K562 (cell line): Measurements from ENCODE around the gene AHI1. TPM values are rescaled to one million over a fixed set of nuclear protein-coding genes. Genes with fewer than 3 reads are reported as not detected.
A peak's percentile ranks its signal among the peaks of the same experiment; 100 is the strongest.

Experiments
- ATAC-seq: fragments of 200-7000 bp; cut with Tn5 transposase; 3 replicates; pipeline ENCODE4 v1.9.1; 2020; ENCODE audit warnings: moderate library complexity
- BruUV-seq: library from RNA; stranded (reverse); fragments of 400-500 nt; replicated peaks from 2 replicates; lab custom pipeline; 2021; lab: Mats Ljungman, UMichigan
- CTCF ChIA-PET: fragments of 300-600 bp; formaldehyde crosslinking; extraction: SDS; loops from one replicate; lab custom pipeline; 2021; ENCODE audit warnings: low intra/inter-chr PET ratio; lab: Yijun Ruan, JAX
- POLR2A ChIA-PET: fragments of 300-600, 350-650 bp; sonication (Branson Sonifier 250); formaldehyde crosslinking; extraction: SDS; loops from one replicate; lab custom pipeline; 2021; ENCODE audit warnings: antibody characterized with exemption, inconsistent platforms; lab: Yijun Ruan, JAX
- DNase-seq, 4 experiments: peaks; one replicate each; pipeline versions ENCODE4 v3.0.0 to v3.0.0-alpha.2; 2011 to 2018; ENCODE audit warnings: low spot score in 3 of 4, mixed read lengths in 3 of 4; ENCODE audit errors: extremely low read depth in 1 of 4
- FAIRE-seq: peaks from 2 replicates; lab custom pipeline; 2011; peaks lifted over from hg19 to GRCh38; lab: Jason Lieb, UNC
- H2AFZ ChIP-seq: 2 replicates; pipeline ENCODE4 v1.6.0; 2011; ENCODE audit warnings: low read depth, low read length, control low read depth, inconsistent platforms
- H3K27ac ChIP-seq: fragments of 200-600 bp; 3 replicates; pipeline ENCODE4 v1.8.0; 2011; ENCODE audit warnings: low read depth, mild to moderate bottlenecking, control low read depth, inconsistent platforms, low read length, moderate library complexity, mixed read lengths; ENCODE audit errors: extremely low read depth
- H3K27me3 ChIP-seq, 2 experiments: fragments of 300-600 bp in 1 of 2; 2 replicates in 1 of 2; 3 replicates in 1 of 2; pipeline versions ENCODE4 v1.6.0 to v1.8.0; 2011; ENCODE audit warnings: inconsistent platforms in 2 of 2, low read length in 2 of 2, mild to moderate bottlenecking in 1 of 2, mixed read lengths in 1 of 2, moderate library complexity in 1 of 2; ENCODE audit not compliant: control insufficient read depth in 2 of 2, insufficient read depth in 2 of 2
- H3K36me3 ChIP-seq: fragments of 300-600 bp; 3 replicates; pipeline ENCODE4 v1.8.0; 2011; ENCODE audit warnings: mild to moderate bottlenecking, low read length, inconsistent platforms; ENCODE audit not compliant: control insufficient read depth, insufficient read depth
- H3K4me1 ChIP-seq, 2 experiments: fragments of 200-600 bp in 1 of 2; replicated peaks in 1 of 2; 2 replicates in 1 of 2; 3 replicates in 1 of 2; pipeline versions ENCODE4 v1.5.1 to v1.8.0; 2011; ENCODE audit warnings: inconsistent platforms in 2 of 2, low read length in 2 of 2, mild to moderate bottlenecking in 1 of 2, mixed read lengths in 1 of 2, moderate library complexity in 1 of 2; ENCODE audit not compliant: control insufficient read depth in 2 of 2, insufficient read depth in 2 of 2
- H3K4me2 ChIP-seq: 2 replicates; pipeline ENCODE4 v1.6.1; 2011; ENCODE audit warnings: low read length, control low read depth, inconsistent platforms, mixed read lengths; ENCODE audit not compliant: insufficient read depth
- H3K4me3 ChIP-seq: fragments of 200-600 bp; sonication (generic), shearing (Covaris generic); 2 replicates; pipeline ENCODE4 v1.5.1; 2016; ENCODE audit warnings: control low read depth, inconsistent platforms
- H3K79me2 ChIP-seq: fragments of 200-600 bp; 3 replicates; pipeline ENCODE4 v1.8.0; 2011; ENCODE audit warnings: low read length, inconsistent platforms; ENCODE audit not compliant: control insufficient read depth, insufficient read depth
- H3K9ac ChIP-seq, 2 experiments: 2 replicates each; pipeline versions ENCODE4 v1.6.0 to v1.6.1; 2011; ENCODE audit warnings: low read depth in 2 of 2, low read length in 2 of 2, control low read depth in 1 of 2, inconsistent platforms in 1 of 2, mild to moderate bottlenecking in 1 of 2, mixed read lengths in 1 of 2; ENCODE audit not compliant: insufficient read depth in 1 of 2
- H3K9me1 ChIP-seq: one replicate; pipeline ENCODE4 v1.6.0; 2011; ENCODE audit warnings: inconsistent platforms, mild to moderate bottlenecking, low read length, moderate library complexity; ENCODE audit not compliant: control insufficient read depth, insufficient read depth
- H3K9me3 ChIP-seq: replicated peaks from 2 replicates; pipeline ENCODE4 v1.5.1; 2011; ENCODE audit warnings: low read depth, low read length, inconsistent platforms; ENCODE audit not compliant: control insufficient read depth, insufficient read depth
- H4K20me1 ChIP-seq: replicated peaks from 2 replicates; pipeline ENCODE4 v1.6.1; 2011; ENCODE audit warnings: low read length, inconsistent platforms, mixed read lengths; ENCODE audit not compliant: control insufficient read depth, insufficient read depth
- ATF6 ChIP-seq: sonication (generic); formaldehyde crosslinking; IDR thresholded peaks from 2 replicates; pipeline ENCODE4 v1.4.0; 2020; ENCODE audit warnings: mild to moderate bottlenecking, missing genetic modification reagents
- C11orf30 ChIP-seq: fragments of 450-650 bp; IDR thresholded peaks from 2 replicates; pipeline ENCODE4 v1.6.1; 2016; ENCODE audit warnings: low read depth, mild to moderate bottlenecking
- FOXM1 ChIP-seq, 2 experiments: fragments of 450-650 bp in 1 of 2; sonication (generic) in 1 of 2; formaldehyde crosslinking in 1 of 2; IDR thresholded peaks; 2 replicates each; pipeline versions ENCODE4 v1.6.1 to v1.9.0; 2017 to 2022; ENCODE audit warnings: low read depth in 2 of 2, mild to moderate bottlenecking in 2 of 2, missing genetic modification reagents in 1 of 2, moderate library complexity in 1 of 2
- HCFC1 ChIP-seq: IDR thresholded peaks from 2 replicates; pipeline ENCODE4 v1.6.1; 2012; ENCODE audit warnings: low read depth, low read length, improper control_type of control experiment
- HMBOX1 ChIP-seq: sonication (generic); IDR thresholded peaks from 2 replicates; pipeline ENCODE4 v1.6.1; 2016
- MED1 ChIP-seq: sonication (generic); formaldehyde crosslinking; IDR thresholded peaks from 2 replicates; pipeline ENCODE4 v1.8.1; 2023; ENCODE audit warnings: missing genetic modification reagents, borderline replicate concordance
- NCOR1 ChIP-seq: fragments of 450-650 bp; IDR thresholded peaks from 2 replicates; pipeline ENCODE4 v1.6.1; 2016; ENCODE audit warnings: mild to moderate bottlenecking, moderate library complexity
- NFE2L1 ChIP-seq: fragments of 450-650 bp; IDR thresholded peaks from 2 replicates; pipeline ENCODE4 v1.6.1; 2016; ENCODE audit warnings: missing genetic modification characterization, low read depth, mild to moderate bottlenecking, missing compliant biosample characterization, moderate library complexity, borderline replicate concordance
- NRF1 ChIP-seq, 2 experiments: fragments of 450-650 bp; IDR thresholded peaks in 1 of 2; conservative IDR thresholded peaks in 1 of 2; 2 replicates each; pipeline ENCODE4 v1.6.1; 2014; ENCODE audit warnings: mild to moderate bottlenecking in 2 of 2
- RAD51 ChIP-seq: fragments of 450-650 bp; IDR thresholded peaks from 2 replicates; pipeline ENCODE4 v1.7.1; 2016; ENCODE audit warnings: low read depth, mild to moderate bottlenecking, borderline replicate concordance
- TEAD1 ChIP-seq, 2 experiments: fragments of 450-650 bp in 1 of 2; sonication (generic) in 1 of 2; formaldehyde crosslinking; IDR thresholded peaks; 2 replicates each; pipeline versions ENCODE4 v1.4.0 to v1.8.0; 2020 to 2022; ENCODE audit warnings: mild to moderate bottlenecking in 2 of 2, missing genetic modification reagents in 1 of 2
- WHSC1 ChIP-seq: IDR thresholded peaks from one replicate; pipeline ENCODE4 v1.6.1; 2012; ENCODE audit warnings: low read length, control low read depth, inconsistent platforms
- YY1 ChIP-seq, 3 experiments: IDR thresholded peaks; 2 replicates each; pipeline ENCODE4 v1.6.1; 2011; ENCODE audit warnings: low read length in 2 of 3, mild to moderate bottlenecking in 2 of 3, moderate library complexity in 2 of 3, borderline replicate concordance in 1 of 3, control low read depth in 1 of 3, low read depth in 1 of 3; ENCODE audit not compliant: insufficient read depth in 3 of 3, insufficient replicate concordance in 2 of 3, control insufficient read depth in 1 of 3, insufficient read length in 1 of 3; ENCODE audit errors: extremely low read depth in 1 of 3
- ZFP30 ChIP-seq: fragments of 250-450 bp; sonication (Bioruptor Pico); IDR thresholded peaks from 2 replicates; pipeline ENCODE4 v1.8.0; 2022; ENCODE audit warnings: moderate library complexity, mild to moderate bottlenecking, inconsistent platforms, borderline replicate concordance
- ZNF764 ChIP-seq: fragments of 250-450 bp; sonication (Bioruptor Pico); IDR thresholded peaks from 2 replicates; pipeline ENCODE4 v1.4.0; 2020; ENCODE audit warnings: low read depth, mild to moderate bottlenecking, moderate library complexity
- ZNF780A ChIP-seq: fragments of 250-450 bp; sonication (Bioruptor Pico); IDR thresholded peaks from 2 replicates; pipeline ENCODE4 v1.5.0; 2021; ENCODE audit warnings: mild to moderate bottlenecking
- WGBS: fragments of 100-300 bp; shearing (Covaris generic); methylation state at CpG from one replicate; pipeline ENCODE4 v1.1.6; 2016; ENCODE audit warnings: low coverage, mixed read lengths; ENCODE audit not compliant: insufficient coverage; ENCODE audit errors: missing lambda C conversion rate; 5-methylcytosine and 5-hydroxymethylcytosine counted together
- in situ Hi-C: fragments of 300-500 bp; cut with MboI; formaldehyde crosslinking; loops from 4 replicates; pipeline ENCODE4 v1.15.0; 2018; ENCODE audit warnings: inconsistent platforms, mixed read lengths
- intact Hi-C: fragments of 100-400 bp; cut with micrococcal nuclease; formaldehyde crosslinking; loops from 2 replicates; pipeline ENCODE4 v1.14.2; 2022
- polyA plus RNA-seq, 8 experiments: library from polyadenylated mRNA; depleted of rRNA in 4 of 8; stranded (reverse) in 5 of 8; unstranded in 3 of 8; fragments of >200 nt; fragmentation: Nextera tagmentation in 2 of 8; fragmentation: Illumina TruSeq in 1 of 8; extraction: Ambion mirVana in 2 of 8; extraction: Trizol in 1 of 8; gene quantifications; 2 replicates each; pipeline versions ENCODE4 v1.2.1 to v1.2.3, GENCODE V29; 2011 to 2014; ENCODE audit warnings: inconsistent platforms in 1 of 8, missing spikeins in 1 of 8
- total RNA-seq, 7 experiments: library from RNA; depleted of rRNA in 6 of 7; stranded (reverse); fragments of >200 nt in 6 of 7; fragmentation: Illumina TruSeq in 2 of 7; extraction: Trizol in 2 of 7; gene quantifications; 2 replicates each; pipeline versions ENCODE4 v1.2.1 to v1.2.3, GENCODE V29; 2011 to 2021; ENCODE audit warnings: low replicate concordance in 1 of 7
- TF ChIP-seq, protein P1 (sequence below): fragments of 250-450 bp; sonication (Bioruptor Pico); IDR thresholded peaks from 2 replicates; pipeline ENCODE4 v1.9.0; 2021; ENCODE audit warnings: mild to moderate bottlenecking

The AHI1 gene
- total and polyA plus RNA-seq, 9 of the 15 experiments (the other 6 are each of a cell fraction or from before 2014, with no cell fraction given), result 24.7 to 54.9 (median 32.2) TPM

- TF ChIP-seq YY1 (IDR thresholded peaks at IDR 0.05; ENCODE audit: borderline replicate concordance in 1 of 3, control insufficient read depth in 1 of 3, extremely low read depth in 1 of 3, insufficient read depth in 3 of 3, insufficient read length in 1 of 3, insufficient replicate concordance in 2 of 3, low read depth in 1 of 3, low read length in 2 of 3) (no peak), NFE2L1 (tag) (no peak), NCOR1 (no peak)
- TF ChIP-seq, protein P1, sequence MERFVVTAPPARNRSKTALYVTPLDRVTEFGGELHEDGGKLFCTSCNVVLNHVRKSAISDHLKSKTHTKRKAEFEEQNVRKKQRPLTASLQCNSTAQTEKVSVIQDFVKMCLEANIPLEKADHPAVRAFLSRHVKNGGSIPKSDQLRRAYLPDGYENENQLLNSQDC (CRISPR knock-in tag), result no peak
These were observed 70.7 kb downstream of the AHI1 start (continued) for GRCh38 chr6:135426833-135427232.

DNA sequence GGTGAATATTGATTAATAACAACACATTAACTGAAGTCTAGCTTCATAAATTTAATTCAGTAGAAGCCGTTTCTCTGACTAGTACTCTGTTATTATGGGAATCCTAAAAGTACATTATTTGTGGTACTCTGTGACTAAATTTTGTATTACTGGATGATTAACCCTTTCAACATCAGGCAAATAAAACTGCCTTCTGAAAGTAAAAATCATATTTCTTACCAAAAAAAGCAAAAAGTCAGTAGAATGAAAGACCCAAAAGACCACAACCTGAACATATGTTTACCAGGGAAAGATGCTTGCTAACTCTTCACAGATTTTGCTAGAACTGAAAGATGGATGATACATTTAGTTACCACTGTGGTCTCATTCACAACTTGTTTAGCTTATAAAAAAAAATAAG is 73.2 kb downstream of the AHI1 start:
- H3K4me1 ChIP-seq, result peaks cover 0 to 24% of the 10 kb centered on the region in 2 experiments; a peak in 3 of 5 replicates
- CTCF ChIA-PET, result interaction anchor here (0.8 kb wide), 1 partner anchor 280 kb away, joined by 4 read pairs; no protein-coding TSS in a partner anchor
- H4K20me1 ChIP-seq, result no peaks in the 10 kb centered on the region
- in situ Hi-C loops (loop anchor here (10.0 kb wide), 2 partner anchors 210 to 240 kb away; partner anchors contain the start of gene MYB), intact Hi-C loops (loop anchor here (5.0 kb wide), 2 partner anchors 117 to 362 kb away; no protein-coding TSS in a partner anchor)
- H3K4me2 ChIP-seq, result no peak overlapping the region
- ATAC-seq (no peak), FAIRE-seq (no peak), DNase-seq (no peak)
- H3K27ac ChIP-seq, result peak overlapping the region; percentile 39; the same call in 1 of the 3 replicates
- BruUV-seq, result no TSS peak
- POLR2A ChIA-PET, result interaction anchor here (0.8 to 1.3 kb wide), 2 partner anchors 215 to 241 kb away, joined by 3 read pairs; no protein-coding TSS in a partner anchor
- H3K79me2 ChIP-seq, result no peaks in the 10 kb centered on the region; the same call in 2 of the 3 replicates
- H3K27me3 ChIP-seq, result no peaks in the 10 kb centered on the region
- H3K4me3 ChIP-seq, result no peak overlapping the region
- H2AFZ ChIP-seq, result no peak overlapping the region
- 82% methylated on average over 1 of the region's 1 CpG for WGBS
- no peaks in the 10 kb centered on the region for H3K9me1 ChIP-seq
- H3K9ac ChIP-seq, result peak overlapping the region in 1 of 2 experiments; percentile 0; a peak in 1 of 4 replicates
- H3K9me3 ChIP-seq, result no peaks in the 10 kb centered on the region
- H3K36me3 ChIP-seq, result peaks cover 50% of the 10 kb centered on the region; the same call in 2 of the 3 replicates
- TF ChIP-seq C11orf30, result no peak
- TF ChIP-seq RAD51, result no peak
- no peak for TF ChIP-seq ATF6 (CRISPR knock-in tag)
- TF ChIP-seq NCOR1, result no peak
- no peak for TF ChIP-seq MED1
- no peak for TF ChIP-seq HCFC1
- TF ChIP-seq TEAD1 (CRISPR knock-in tag; IDR thresholded peaks at IDR 0.05), result no peak
- no peak for TF ChIP-seq ZNF764
- TF ChIP-seq ZFP30 (CRISPR knock-in tag), result no peak
- TF ChIP-seq WHSC1, result no peak
- no peak for TF ChIP-seq FOXM1 (IDR thresholded peaks at IDR 0.05; ENCODE audit: low read depth)
- no peak for TF ChIP-seq FOXM1 (CRISPR knock-in tag; IDR thresholded peaks at IDR 0.05; ENCODE audit: low read depth)
- TF ChIP-seq HMBOX1, result no peak
- TF ChIP-seq ZNF780A, result no peak
- no peak for TF ChIP-seq NRF1 (conservative IDR thresholded peaks at IDR 0.05 in 1 of 2, IDR thresholded peaks at IDR 0.05 in 1 of 2)
